Measurements from ENCODE around the gene CARD6.
"Not testable (repeated sequence)": the region's sequence is repeated elsewhere in the genome, so short reads cannot be mapped to it uniquely, and the experiment has no call there.

DNA sequence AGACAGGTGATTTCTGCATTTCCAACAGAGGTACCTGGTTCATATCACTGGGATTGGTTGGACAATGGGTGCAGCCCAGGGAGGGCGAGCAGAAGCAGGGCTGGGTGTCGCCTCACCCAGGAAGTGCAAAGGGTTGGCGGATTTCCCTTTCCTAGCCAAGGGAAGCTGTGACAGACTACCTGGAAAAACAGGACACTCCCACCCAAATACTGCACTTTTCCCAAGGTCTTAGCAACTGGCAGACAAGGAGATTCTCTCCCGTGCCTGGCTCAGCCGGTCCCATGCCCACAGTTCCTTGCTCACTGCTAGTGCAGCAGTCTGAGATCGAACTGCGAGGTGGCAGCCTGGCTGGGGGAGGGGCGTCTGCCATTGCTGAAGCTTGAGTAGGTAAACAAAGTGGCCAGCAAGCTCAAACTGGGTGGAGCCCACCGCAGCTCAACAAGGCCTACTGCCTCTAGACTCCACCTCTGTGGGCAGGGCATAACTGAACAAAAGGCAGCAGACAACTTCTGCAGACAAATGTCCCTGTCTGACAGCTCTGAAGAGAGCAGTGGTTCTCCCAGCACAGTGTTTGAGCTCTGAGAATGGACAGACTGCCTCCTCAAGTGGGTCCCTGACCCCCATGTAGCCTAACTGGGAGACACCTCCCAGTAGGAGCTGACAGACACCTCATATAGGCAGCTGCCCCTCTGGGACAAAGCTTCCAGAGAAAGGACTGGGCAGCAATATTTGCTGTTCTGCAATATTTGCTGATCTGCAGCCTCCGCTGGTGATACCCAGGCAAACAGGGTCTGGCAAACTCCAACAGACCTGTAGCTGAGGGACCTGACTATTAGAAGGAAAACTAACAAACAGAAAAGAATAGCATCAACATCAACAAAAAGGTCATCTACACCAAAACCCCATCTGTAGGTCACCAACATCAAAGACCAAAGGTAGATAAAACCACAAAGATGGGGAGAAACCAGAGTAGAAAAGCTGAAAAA lies 54.6 kb downstream of the CARD6 start:
- not testable (repeated sequence) for TF ChIP-seq RCOR1 (IDR thresholded peaks at IDR 0.05; ENCODE audit: insufficient replicate concordance, low read length); POLR2A (IDR thresholded peaks at IDR 0.05; ENCODE audit: low read depth, low read length); CEBPB (IDR thresholded peaks at IDR 0.05; ENCODE audit: low read depth, low read length); RAD21 (IDR thresholded peaks at IDR 0.05; ENCODE audit: low read length); RFX5 (IDR thresholded peaks at IDR 0.05; ENCODE audit: low read depth, low read length); BHLHE40 (IDR thresholded peaks at IDR 0.05; ENCODE audit: low read depth, low read length); MXI1 (IDR thresholded peaks at IDR 0.05; ENCODE audit: borderline replicate concordance, low read depth, low read length); NFE2L2 (IDR thresholded peaks at IDR 0.05; ENCODE audit: low read depth, low read length); MAFK (IDR thresholded peaks at IDR 0.05; ENCODE audit: low read depth, low read length)
- TF ChIP-seq, protein P1, sequence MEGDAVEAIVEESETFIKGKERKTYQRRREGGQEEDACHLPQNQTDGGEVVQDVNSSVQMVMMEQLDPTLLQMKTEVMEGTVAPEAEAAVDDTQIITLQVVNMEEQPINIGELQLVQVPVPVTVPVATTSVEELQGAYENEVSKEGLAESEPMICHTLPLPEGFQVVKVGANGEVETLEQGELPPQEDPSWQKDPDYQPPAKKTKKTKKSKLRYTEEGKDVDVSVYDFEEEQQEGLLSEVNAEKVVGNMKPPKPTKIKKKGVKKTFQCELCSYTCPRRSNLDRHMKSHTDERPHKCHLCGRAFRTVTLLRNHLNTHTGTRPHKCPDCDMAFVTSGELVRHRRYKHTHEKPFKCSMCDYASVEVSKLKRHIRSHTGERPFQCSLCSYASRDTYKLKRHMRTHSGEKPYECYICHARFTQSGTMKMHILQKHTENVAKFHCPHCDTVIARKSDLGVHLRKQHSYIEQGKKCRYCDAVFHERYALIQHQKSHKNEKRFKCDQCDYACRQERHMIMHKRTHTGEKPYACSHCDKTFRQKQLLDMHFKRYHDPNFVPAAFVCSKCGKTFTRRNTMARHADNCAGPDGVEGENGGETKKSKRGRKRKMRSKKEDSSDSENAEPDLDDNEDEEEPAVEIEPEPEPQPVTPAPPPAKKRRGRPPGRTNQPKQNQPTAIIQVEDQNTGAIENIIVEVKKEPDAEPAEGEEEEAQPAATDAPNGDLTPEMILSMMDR (conservative IDR thresholded peaks at IDR 0.05; ENCODE audit: low read depth, low read length) = not testable (repeated sequence)

Measured in IMR-90 (cell line).